ENCODE results near the gene ANXA11.

ANXA11 gene

GRCh38 chr10:80191589-80192270 is 13.6 kb downstream of the ANXA11 start:
- Histone ChIP-seq H3K4me2 (ENCODE audit: low read length) (no peak overlapping the region), H3K79me2 (ENCODE audit: insufficient read depth, low read length) (peaks cover 63% of the 10 kb centered on the region), H3K9ac (ENCODE audit: low read length) (no peak overlapping the region), H4K20me1 (ENCODE audit: insufficient read depth, low read length) (no peaks in the 10 kb centered on the region), H3K27ac (ENCODE audit: low read depth, low read length, poor library complexity, severe bottlenecking) (no peak overlapping the region), H3K4me3 (ENCODE audit: low read depth, low read length, poor library complexity, severe bottlenecking) (no peak overlapping the region), H3F3A (ENCODE audit: insufficient read depth, low read length) (peaks cover 9% of the 10 kb centered on the region; the same call in 1 of the 2 replicates), H3K27me3 (ENCODE audit: insufficient read depth, low read length) (no peaks in the 10 kb centered on the region), H3K9me2 (ENCODE audit: low read depth, low read length) (no peaks in the 10 kb centered on the region), H3K4me1 (ENCODE audit: insufficient read depth, low read length, severe bottlenecking) (peaks cover 42% of the 10 kb centered on the region), H2AFZ (ENCODE audit: low read length) (no peak overlapping the region), H3K9me3 (ENCODE audit: low read length) (0 out of 2 replicates have a peak, but pooled peaks cover 8% of the 10 kb centered on the region), H3K36me3 (ENCODE audit: insufficient read depth, low read length) (peaks cover 29% of the 10 kb centered on the region)
- TF ChIP-seq, protein P1, sequence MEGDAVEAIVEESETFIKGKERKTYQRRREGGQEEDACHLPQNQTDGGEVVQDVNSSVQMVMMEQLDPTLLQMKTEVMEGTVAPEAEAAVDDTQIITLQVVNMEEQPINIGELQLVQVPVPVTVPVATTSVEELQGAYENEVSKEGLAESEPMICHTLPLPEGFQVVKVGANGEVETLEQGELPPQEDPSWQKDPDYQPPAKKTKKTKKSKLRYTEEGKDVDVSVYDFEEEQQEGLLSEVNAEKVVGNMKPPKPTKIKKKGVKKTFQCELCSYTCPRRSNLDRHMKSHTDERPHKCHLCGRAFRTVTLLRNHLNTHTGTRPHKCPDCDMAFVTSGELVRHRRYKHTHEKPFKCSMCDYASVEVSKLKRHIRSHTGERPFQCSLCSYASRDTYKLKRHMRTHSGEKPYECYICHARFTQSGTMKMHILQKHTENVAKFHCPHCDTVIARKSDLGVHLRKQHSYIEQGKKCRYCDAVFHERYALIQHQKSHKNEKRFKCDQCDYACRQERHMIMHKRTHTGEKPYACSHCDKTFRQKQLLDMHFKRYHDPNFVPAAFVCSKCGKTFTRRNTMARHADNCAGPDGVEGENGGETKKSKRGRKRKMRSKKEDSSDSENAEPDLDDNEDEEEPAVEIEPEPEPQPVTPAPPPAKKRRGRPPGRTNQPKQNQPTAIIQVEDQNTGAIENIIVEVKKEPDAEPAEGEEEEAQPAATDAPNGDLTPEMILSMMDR (IDR thresholded peaks at IDR 0.05; ENCODE audit: low read length) = no peak
- TF ChIP-seq EZH2 (IDR thresholded peaks at IDR 0.05; ENCODE audit: borderline replicate concordance, low read length) = no peak

DNA sequence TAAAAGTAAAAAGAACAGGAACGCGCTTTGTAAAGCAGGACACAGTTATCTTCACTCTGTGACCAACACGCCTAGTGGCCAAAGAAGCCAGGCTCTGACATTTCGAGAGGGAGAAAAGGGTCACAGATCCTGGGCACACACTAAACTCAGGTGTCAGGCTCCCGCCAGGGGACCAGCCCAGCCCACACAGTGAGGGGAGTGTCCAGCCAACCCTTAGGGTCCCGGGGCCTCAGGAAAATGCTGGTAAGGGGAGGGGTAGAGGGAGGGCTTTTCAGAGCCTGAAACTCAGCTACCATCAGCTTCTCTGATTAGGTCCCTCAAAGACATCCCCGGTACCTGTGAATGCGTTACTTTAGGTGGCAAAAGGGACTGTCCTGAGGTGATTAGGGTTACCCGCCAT is 16.6 kb downstream of the ANXA11 start:
- Histone ChIP-seq H3K9ac (ENCODE audit: low read length) (peak overlapping the region; percentile 73), H2AFZ (ENCODE audit: low read length) (no peak overlapping the region), H3K4me2 (ENCODE audit: low read length) (peak overlapping the region; percentile 97), H3K79me2 (ENCODE audit: insufficient read depth, low read length) (peaks cover 52% of the 10 kb centered on the region), H3K9me2 (ENCODE audit: low read depth, low read length) (no peaks in the 10 kb centered on the region), H4K20me1 (ENCODE audit: insufficient read depth, low read length) (no peaks in the 10 kb centered on the region), H3K4me3 (ENCODE audit: low read depth, low read length, poor library complexity, severe bottlenecking) (peak overlapping the region; percentile 52), H3K4me1 (ENCODE audit: insufficient read depth, low read length, severe bottlenecking) (peaks cover 47% of the 10 kb centered on the region), H3K27me3 (ENCODE audit: insufficient read depth, low read length) (no peaks in the 10 kb centered on the region), H3K36me3 (ENCODE audit: insufficient read depth, low read length) (peaks cover 12% of the 10 kb centered on the region), H3K27ac (ENCODE audit: low read depth, low read length, poor library complexity, severe bottlenecking) (peak overlapping the region; percentile 99), H3F3A (ENCODE audit: insufficient read depth, low read length) (peaks cover 9% of the 10 kb centered on the region; the same call in 1 of the 2 replicates), H3K9me3 (ENCODE audit: low read length) (0 out of 2 replicates have a peak, but pooled peaks cover 8% of the 10 kb centered on the region)
- TF ChIP-seq EZH2 (IDR thresholded peaks at IDR 0.05; ENCODE audit: borderline replicate concordance, low read length) = no peak
- TF ChIP-seq, protein P1 (IDR thresholded peaks at IDR 0.05; ENCODE audit: low read length) = 0 out of 2 replicates have a peak, but pooled peaks have one; percentile 18

DNA sequence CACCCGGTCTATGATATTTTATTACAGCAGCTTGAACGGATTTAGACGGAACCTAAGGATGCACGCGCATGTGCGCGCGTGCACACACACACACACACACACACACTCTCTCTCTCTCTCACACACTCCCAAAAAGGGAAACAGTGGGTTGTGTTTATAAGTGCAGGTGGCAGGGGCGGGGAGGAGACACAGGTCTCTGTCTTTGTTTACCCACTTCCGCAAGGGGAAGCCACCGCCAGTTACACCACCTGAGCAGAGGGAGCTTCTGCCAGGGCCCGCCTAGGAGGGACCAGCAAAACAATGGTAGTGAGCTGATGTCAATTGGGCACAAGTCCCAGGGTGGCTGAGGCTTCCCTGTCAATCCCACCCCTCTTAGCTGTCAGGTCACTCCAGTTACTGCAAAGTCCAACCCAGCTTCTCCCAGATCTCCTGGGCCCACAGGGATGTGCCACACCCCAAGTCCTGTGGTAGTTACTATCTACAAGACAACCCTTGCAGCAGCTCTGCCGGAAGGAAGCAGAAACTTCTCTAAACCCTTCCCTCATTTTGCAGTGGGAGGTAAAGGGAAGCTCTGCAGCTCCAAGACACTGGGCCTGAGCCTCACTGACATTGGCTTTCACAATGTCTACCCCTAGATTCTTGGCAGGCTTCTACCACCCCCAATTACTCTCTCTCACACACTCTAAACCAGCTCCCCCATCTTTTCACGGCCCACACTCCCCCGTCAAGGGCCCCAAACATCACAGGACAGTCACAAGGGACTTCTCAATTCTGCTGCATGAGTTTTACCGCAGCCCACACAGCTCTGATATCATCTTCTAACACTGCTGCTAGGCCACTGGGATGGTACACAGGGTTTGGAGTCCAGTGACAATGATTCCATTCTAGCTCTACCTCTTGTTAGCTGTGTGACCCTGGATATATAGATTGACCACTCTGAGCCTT is 17.6 kb downstream of the ANXA11 start:
- Histone ChIP-seq H3F3A (ENCODE audit: insufficient read depth, low read length) (peaks cover 9% of the 10 kb centered on the region; the same call in 1 of the 2 replicates), H3K27me3 (ENCODE audit: insufficient read depth, low read length) (no peaks in the 10 kb centered on the region), H3K36me3 (ENCODE audit: insufficient read depth, low read length) (peaks cover 16% of the 10 kb centered on the region), H3K4me1 (ENCODE audit: insufficient read depth, low read length, severe bottlenecking) (peaks cover 47% of the 10 kb centered on the region), H3K9me2 (ENCODE audit: low read depth, low read length) (no peaks in the 10 kb centered on the region), H3K9me3 (ENCODE audit: low read length) (0 out of 2 replicates have a peak, but pooled peaks cover 6% of the 10 kb centered on the region), H3K27ac (ENCODE audit: low read depth, low read length, poor library complexity, severe bottlenecking) (peak overlapping the region; percentile 99), H3K9ac (ENCODE audit: low read length) (peak overlapping the region; percentile 73), H3K79me2 (ENCODE audit: insufficient read depth, low read length) (peaks cover 53% of the 10 kb centered on the region), H2AFZ (ENCODE audit: low read length) (no peak overlapping the region), H4K20me1 (ENCODE audit: insufficient read depth, low read length) (no peaks in the 10 kb centered on the region), H3K4me2 (ENCODE audit: low read length) (peak overlapping the region; percentile 97), H3K4me3 (ENCODE audit: low read depth, low read length, poor library complexity, severe bottlenecking) (peak overlapping the region; percentile 52)
- TF ChIP-seq EZH2 (IDR thresholded peaks at IDR 0.05; ENCODE audit: borderline replicate concordance, low read length) = no peak
- TF ChIP-seq, protein P1 (IDR thresholded peaks at IDR 0.05; ENCODE audit: low read length) = no peak

All from OCI-LY1 (cell line).